Pancreas (tissue), 10 donors: ENCODE data around the gene SLC38A2. TPM values are rescaled to one million over a fixed set of nuclear protein-coding genes. Genes with fewer than 3 reads are reported as not detected.

Source experiments
- ATAC-seq, 4 donors: fragments of 200-7000 bp; cut with Tn5 transposase; one replicate each; pipeline versions ENCODE4 v1.8.0 to v1.9.1; 2020; ENCODE audit warnings: mild to moderate bottlenecking in 4 of 4, moderate library complexity in 4 of 4
- DNase-seq, 6 donors: peaks; one replicate each; pipeline ENCODE4 v3.0.0-alpha.2; 2020
- FAIRE-seq: peaks from 2 replicates; lab custom pipeline; 2012; peaks lifted over from hg19 to GRCh38; lab: Jason Lieb, UNC
- H3K27ac ChIP-seq, 4 donors: fragments of 200-600 bp; sonication (generic); 1 replicate in 3 of 4; 2 replicates in 1 of 4; pipeline versions ENCODE4 v1.5.0 to v1.8.0; 2020
- H3K27me3 ChIP-seq, 4 donors: fragments of 200-600 bp; one replicate each; pipeline ENCODE4 v1.8.0; 2021
- H3K36me3 ChIP-seq, 3 donors: fragments of 200-600 bp; sonication (generic) in 1 of 3; one replicate each; pipeline versions ENCODE4 v1.5.0 to v1.8.0; 2020 to 2021
- H3K4me1 ChIP-seq, 3 donors: fragments of 200-600 bp; one replicate each; pipeline ENCODE4 v1.8.0; 2021
- H3K4me3 ChIP-seq, 4 donors: fragments of 200-600 bp; sonication (generic) in 2 of 4; one replicate each; pipeline versions ENCODE4 v1.5.0 to v1.8.0; 2020 to 2021
- H3K9me3 ChIP-seq, 4 donors: fragments of 200-600 bp; one replicate each; pipeline ENCODE4 v1.8.0; 2021
- WGBS, 2 donors: extraction: QIAGEN DNeasy Blood & Tissue Kit; methylation state at CpG; one replicate each; pipeline ENCODE4 v1.1.7; 2013; 5-methylcytosine and 5-hydroxymethylcytosine counted together
- intact Hi-C, 3 donors: fragments of 100-400 bp; cut with DNase I; formaldehyde crosslinking; loops; one replicate each; pipeline versions ENCODE4 v1.11.1 to v1.14.2; 2022
- polyA plus RNA-seq, 2 donors: library from polyadenylated mRNA; stranded (reverse); fragments of 200-250 nt; gene quantifications; one replicate each; pipeline ENCODE4 v1.2.3, GENCODE V29; 2013
- total RNA-seq, 6 donors: library from RNA; stranded (reverse); fragmentation: NEBNext Ultra II Directional in 4 of 6; extraction: Animal tissue kit (Norgen Biotek cat#: 25700) in 4 of 6; gene quantifications; one replicate each; pipeline versions ENCODE4 v1.2.1 to v1.2.4, GENCODE V29; 2021 to 2023
- TF ChIP-seq, protein P1 (sequence below), 4 donors: fragments of 200-600 bp; sonication (generic) in 3 of 4; IDR thresholded peaks; one replicate each; pipeline versions ENCODE4 v1.5.0 to v1.8.0; 2021; ENCODE audit warnings: antibody characterized with exemption in 4 of 4
- donor health status: healthy with polysubstance abuse.
- donor health status: DM: no; HTN: no; CAD: no; lungs with moderate emphysema.
- donor health status: DM: no; HTN: no; CAD: no.
- donor health status: control.
- donor health status: control.
- donor health status: Bipolar disorder and iron deficiency.
- donor health status: DM: yes; HTN: yes; CAD: no.
- donor health status: DM: no; HTN: no; CAD: no.
- donor health status: DM: no; HTN: no; CAD: no.
- donor health status: DM: yes; HTN: yes; CAD: no.

Gene SLC38A2
- total and polyA plus RNA-seq, 8 donors, result 24.2 to 155 (median 78.9) TPM

DNA sequence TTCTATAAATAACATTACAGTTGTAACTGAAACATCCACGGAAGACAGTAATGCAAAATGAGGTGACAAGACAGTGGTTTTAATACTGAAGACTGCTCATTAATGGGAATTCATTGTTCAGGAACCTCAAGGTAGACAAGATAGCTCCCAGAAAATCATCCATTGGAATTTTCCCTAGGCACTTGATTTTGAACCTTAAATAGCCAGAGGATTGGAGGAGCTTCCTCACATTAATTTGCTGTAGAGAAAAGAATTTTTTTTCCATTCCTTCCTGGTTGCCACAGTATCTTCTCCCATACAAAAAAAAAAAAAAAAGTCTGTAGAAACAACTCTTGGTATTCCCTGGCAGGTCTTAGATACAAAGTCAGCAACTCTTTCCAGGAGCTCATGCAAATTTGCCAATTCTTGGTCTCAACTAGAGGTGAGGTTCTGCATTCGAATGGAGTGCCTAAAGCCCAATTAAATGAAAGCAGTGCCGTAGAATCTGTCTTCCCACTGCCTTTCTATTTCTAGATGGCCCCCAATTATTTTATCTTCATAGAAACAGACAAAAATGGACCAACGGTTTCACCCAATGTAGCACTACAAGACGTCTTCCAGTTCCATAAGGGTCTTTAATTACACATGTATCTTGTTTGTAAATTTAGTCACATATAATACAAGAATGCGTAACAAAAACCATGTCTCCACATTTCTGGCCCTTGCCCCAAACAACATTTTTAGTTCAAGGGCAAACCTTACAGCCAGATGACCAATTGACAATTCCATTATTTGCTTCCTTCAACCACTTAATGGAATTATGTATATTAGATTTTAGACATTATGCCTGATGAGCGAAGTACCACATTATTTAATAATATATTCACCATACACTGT, 13.5 kb downstream of the SLC38A2 start:
- intact Hi-C loops, result no loop called here
- DNase-seq, result no peak
- ATAC-seq, result no peak
- peaks cover 7 to 55% (median 44%) of the 10 kb centered on the region in 3 donors for H3K36me3 ChIP-seq
- WGBS, 2 donors, result 92 to 96% methylated on average over 7 of the region's 7 CpGs
- H3K4me1 ChIP-seq, result peaks cover 0 to 44% (median 34%) of the 10 kb centered on the region in 3 donors
- H3K27me3 ChIP-seq, result no peaks in the 10 kb centered on the region
- no peak overlapping the region for H3K27ac ChIP-seq
- no peak for FAIRE-seq
- H3K4me3 ChIP-seq, result no peak overlapping the region
- H3K9me3 ChIP-seq, result no peaks in the 10 kb centered on the region
- TF ChIP-seq, protein P1, sequence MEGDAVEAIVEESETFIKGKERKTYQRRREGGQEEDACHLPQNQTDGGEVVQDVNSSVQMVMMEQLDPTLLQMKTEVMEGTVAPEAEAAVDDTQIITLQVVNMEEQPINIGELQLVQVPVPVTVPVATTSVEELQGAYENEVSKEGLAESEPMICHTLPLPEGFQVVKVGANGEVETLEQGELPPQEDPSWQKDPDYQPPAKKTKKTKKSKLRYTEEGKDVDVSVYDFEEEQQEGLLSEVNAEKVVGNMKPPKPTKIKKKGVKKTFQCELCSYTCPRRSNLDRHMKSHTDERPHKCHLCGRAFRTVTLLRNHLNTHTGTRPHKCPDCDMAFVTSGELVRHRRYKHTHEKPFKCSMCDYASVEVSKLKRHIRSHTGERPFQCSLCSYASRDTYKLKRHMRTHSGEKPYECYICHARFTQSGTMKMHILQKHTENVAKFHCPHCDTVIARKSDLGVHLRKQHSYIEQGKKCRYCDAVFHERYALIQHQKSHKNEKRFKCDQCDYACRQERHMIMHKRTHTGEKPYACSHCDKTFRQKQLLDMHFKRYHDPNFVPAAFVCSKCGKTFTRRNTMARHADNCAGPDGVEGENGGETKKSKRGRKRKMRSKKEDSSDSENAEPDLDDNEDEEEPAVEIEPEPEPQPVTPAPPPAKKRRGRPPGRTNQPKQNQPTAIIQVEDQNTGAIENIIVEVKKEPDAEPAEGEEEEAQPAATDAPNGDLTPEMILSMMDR (IDR thresholded peaks at IDR 0.05), result no peak

DNA sequence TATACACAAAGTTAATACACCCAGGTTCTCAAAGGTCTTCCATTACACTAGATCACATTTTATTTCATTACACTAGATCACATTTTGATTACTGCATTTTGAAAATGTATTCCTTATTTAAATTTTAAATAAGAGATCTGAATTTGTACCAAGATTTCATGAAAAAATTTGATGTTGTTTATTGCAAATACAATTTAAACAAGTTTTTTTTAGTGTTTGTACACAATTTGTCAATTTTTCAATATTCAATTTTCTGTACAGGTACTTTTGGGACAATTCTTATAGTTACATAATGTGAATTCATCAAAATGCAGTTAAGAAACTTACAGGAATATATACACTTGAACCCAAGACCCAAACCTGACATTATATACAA, 14.3 kb downstream of the SLC38A2 start:
- TF ChIP-seq, protein P1 (IDR thresholded peaks at IDR 0.05), result no peak
- Histone ChIP-seq H3K36me3 (peaks cover 5 to 48% (median 40%) of the 10 kb centered on the region in 3 donors), H3K27me3 (no peaks in the 10 kb centered on the region), H3K27ac (no peak overlapping the region), H3K9me3 (no peaks in the 10 kb centered on the region), H3K4me1 (peaks cover 0 to 37% (median 27%) of the 10 kb centered on the region in 3 donors), H3K4me3 (no peak overlapping the region)
- DNase-seq (no peak), FAIRE-seq (no peak), ATAC-seq (no peak)
- intact Hi-C loops, result no loop called here

DNA sequence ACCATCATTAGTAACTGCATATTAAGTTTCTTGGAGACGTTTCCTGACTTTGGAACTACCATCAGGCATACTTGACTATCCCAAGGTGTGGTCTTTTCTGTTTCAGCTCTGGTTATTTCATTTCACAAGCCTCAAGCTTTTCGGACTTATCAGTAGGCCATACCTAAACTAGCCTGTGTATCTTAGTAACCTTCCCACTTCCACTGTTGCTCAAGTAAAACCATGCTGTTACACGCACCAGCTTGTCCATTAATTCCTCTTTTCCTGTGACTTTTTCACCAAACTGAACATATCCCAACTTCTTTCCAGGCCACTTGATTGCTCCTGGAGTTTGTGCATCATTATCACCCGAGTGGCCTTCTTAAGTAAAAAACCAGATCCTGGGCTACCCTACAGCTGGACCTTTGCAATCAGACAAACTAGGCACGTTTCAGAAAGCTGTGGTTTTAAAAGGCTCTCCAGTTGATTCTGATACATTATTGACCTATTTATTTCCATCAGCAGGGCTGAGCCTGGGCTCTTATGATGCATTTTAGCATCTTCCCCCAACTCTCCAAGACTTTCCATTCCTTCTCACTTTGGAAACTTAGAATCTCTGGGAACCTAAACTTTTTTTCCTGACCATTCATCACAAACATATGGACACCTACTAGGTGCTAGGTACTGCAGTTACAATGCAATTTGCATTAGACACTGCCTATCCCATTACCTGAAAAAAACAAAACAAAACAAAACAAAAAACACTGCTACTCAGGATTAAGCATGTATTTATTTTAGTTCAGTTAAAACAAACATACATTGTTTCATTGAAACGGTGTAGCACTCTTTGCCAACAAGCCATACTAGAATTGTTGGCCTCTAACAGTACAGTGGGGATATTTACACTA, 14.9 kb downstream of the SLC38A2 start:
- TF ChIP-seq, protein P1 (IDR thresholded peaks at IDR 0.05), result no peak
- no peak for DNase-seq
- no peak overlapping the region for H3K27ac ChIP-seq
- no peak overlapping the region for H3K4me3 ChIP-seq
- H3K4me1 ChIP-seq, result peaks cover 0 to 31% (median 21%) of the 10 kb centered on the region in 3 donors
- peaks cover 5 to 42% (median 34%) of the 10 kb centered on the region in 3 donors for H3K36me3 ChIP-seq
- no peaks in the 10 kb centered on the region for H3K27me3 ChIP-seq
- H3K9me3 ChIP-seq, result no peaks in the 10 kb centered on the region
- no peak for FAIRE-seq
- intact Hi-C loops, result no loop called here
- peak; percentile 22 to 29 (median 24) for ATAC-seq
- 36 to 41% methylated on average over 6 of the region's 6 CpGs for WGBS, 2 donors

GRCh38 chr12:46356655-46357437, 15.7 kb downstream of the SLC38A2 start:
- ATAC-seq (peak; percentile 20 to 49 (median 33)), DNase-seq (peak in 1 of 6 donors; percentile 35), FAIRE-seq (no peak)
- H3K27me3 ChIP-seq, result no peaks in the 10 kb centered on the region
- H3K4me3 ChIP-seq, result no peak overlapping the region
- TF ChIP-seq, protein P1 (IDR thresholded peaks at IDR 0.05), result no peak
- 46 to 60% methylated on average over 5 of the region's 5 CpGs for WGBS, 2 donors
- H3K9me3 ChIP-seq, result no peaks in the 10 kb centered on the region
- intact Hi-C loops, result no loop called here
- peaks cover 5 to 33% (median 28%) of the 10 kb centered on the region in 3 donors for H3K36me3 ChIP-seq
- H3K27ac ChIP-seq, result no peak overlapping the region
- H3K4me1 ChIP-seq, result peaks cover 0 to 24% (median 20%) of the 10 kb centered on the region in 3 donors
